K562 (cell line): Measurements from ENCODE around the gene WWOX. TPM values are rescaled to one million over a fixed set of nuclear protein-coding genes. Genes with fewer than 3 reads are reported as not detected.

ENCODE experiments used
- HEY1 ChIP-seq: fragments of 250-450 bp; sonication (Bioruptor Pico); IDR thresholded peaks from 2 replicates; pipeline ENCODE4 v1.5.0; 2020; ENCODE audit warnings: mild to moderate bottlenecking, moderate library complexity, borderline replicate concordance
- PHF8 ChIP-seq: fragments of 200-600 bp; sonication (generic); IDR thresholded peaks from 2 replicates; pipeline ENCODE4 v1.6.1; 2012; ENCODE audit warnings: mixed run types, mild to moderate bottlenecking, inconsistent platforms, low read length, moderate library complexity, borderline replicate concordance
- POLR2B ChIP-seq: fragments of 450-650 bp; IDR thresholded peaks from 2 replicates; pipeline ENCODE4 v1.6.1; 2018; ENCODE audit warnings: low read depth; ENCODE audit not compliant: partially characterized antibody
- ZNF780A ChIP-seq: fragments of 250-450 bp; sonication (Bioruptor Pico); IDR thresholded peaks from 2 replicates; pipeline ENCODE4 v1.5.0; 2021; ENCODE audit warnings: mild to moderate bottlenecking
- polyA plus RNA-seq, 8 experiments: library from polyadenylated mRNA; depleted of rRNA in 4 of 8; stranded (reverse) in 5 of 8; unstranded in 3 of 8; fragments of >200 nt; fragmentation: Nextera tagmentation in 2 of 8; fragmentation: Illumina TruSeq in 1 of 8; extraction: Ambion mirVana in 2 of 8; extraction: Trizol in 1 of 8; gene quantifications; 2 replicates each; pipeline versions ENCODE4 v1.2.1 to v1.2.3, GENCODE V29; 2011 to 2014; ENCODE audit warnings: inconsistent platforms in 1 of 8, missing spikeins in 1 of 8
- total RNA-seq, 7 experiments: library from RNA; depleted of rRNA in 6 of 7; stranded (reverse); fragments of >200 nt in 6 of 7; fragmentation: Illumina TruSeq in 2 of 7; extraction: Trizol in 2 of 7; gene quantifications; 2 replicates each; pipeline versions ENCODE4 v1.2.1 to v1.2.3, GENCODE V29; 2011 to 2021; ENCODE audit warnings: low replicate concordance in 1 of 7
- TF ChIP-seq, protein P1 (sequence below): fragments of 250-450 bp; sonication (Bioruptor Pico); IDR thresholded peaks from 2 replicates; pipeline ENCODE4 v1.4.0; 2020

The WWOX gene
- total and polyA plus RNA-seq, 9 of the 15 experiments (the other 6 are each of a cell fraction or from before 2014, with no cell fraction given) = 1.6 to 22.7 (median 8.1) TPM

- TF ChIP-seq POLR2B (no peak), ZNF780A (CRISPR knock-in tag) (no peak), PHF8 (no peak), HEY1 (CRISPR knock-in tag) (no peak)
- TF ChIP-seq, protein P1, sequence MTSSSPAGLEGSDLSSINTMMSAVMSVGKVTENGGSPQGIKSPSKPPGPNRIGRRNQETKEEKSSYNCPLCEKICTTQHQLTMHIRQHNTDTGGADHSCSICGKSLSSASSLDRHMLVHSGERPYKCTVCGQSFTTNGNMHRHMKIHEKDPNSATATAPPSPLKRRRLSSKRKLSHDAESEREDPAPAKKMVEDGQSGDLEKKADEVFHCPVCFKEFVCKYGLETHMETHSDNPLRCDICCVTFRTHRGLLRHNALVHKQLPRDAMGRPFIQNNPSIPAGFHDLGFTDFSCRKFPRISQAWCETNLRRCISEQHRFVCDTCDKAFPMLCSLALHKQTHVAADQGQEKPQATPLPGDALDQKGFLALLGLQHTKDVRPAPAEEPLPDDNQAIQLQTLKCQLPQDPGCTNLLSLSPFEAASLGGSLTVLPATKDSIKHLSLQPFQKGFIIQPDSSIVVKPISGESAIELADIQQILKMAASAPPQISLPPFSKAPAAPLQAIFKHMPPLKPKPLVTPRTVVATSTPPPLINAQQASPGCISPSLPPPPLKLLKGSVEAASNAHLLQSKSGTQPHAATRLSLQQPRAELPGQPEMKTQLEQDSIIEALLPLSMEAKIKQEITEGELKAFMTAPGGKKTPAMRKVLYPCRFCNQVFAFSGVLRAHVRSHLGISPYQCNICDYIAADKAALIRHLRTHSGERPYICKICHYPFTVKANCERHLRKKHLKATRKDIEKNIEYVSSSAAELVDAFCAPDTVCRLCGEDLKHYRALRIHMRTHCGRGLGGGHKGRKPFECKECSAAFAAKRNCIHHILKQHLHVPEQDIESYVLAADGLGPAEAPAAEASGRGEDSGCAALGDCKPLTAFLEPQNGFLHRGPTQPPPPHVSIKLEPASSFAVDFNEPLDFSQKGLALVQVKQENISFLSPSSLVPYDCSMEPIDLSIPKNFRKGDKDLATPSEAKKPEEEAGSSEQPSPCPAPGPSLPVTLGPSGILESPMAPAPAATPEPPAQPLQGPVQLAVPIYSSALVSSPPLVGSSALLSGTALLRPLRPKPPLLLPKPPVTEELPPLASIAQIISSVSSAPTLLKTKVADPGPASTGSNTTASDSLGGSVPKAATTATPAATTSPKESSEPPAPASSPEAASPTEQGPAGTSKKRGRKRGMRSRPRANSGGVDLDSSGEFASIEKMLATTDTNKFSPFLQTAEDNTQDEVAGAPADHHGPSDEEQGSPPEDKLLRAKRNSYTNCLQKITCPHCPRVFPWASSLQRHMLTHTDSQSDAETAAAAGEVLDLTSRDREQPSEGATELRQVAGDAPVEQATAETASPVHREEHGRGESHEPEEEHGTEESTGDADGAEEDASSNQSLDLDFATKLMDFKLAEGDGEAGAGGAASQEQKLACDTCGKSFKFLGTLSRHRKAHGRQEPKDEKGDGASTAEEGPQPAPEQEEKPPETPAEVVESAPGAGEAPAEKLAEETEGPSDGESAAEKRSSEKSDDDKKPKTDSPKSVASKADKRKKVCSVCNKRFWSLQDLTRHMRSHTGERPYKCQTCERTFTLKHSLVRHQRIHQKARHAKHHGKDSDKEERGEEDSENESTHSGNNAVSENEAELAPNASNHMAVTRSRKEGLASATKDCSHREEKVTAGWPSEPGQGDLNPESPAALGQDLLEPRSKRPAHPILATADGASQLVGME (CRISPR knock-in tag) = no peak
- TF ChIP-seq, all 486 proteins: peak for 0
These were observed 640.8 kb downstream of the WWOX start (continued) for GRCh38 chr16:78740269-78740668.
